Measurements from ENCODE around the gene SPIRE2.

- TF ChIP-seq CTCF (IDR thresholded peaks at IDR 0.05) (no peak), POLR2AphosphoS5 (IDR thresholded peaks at IDR 0.05) (no peak), POLR2A (IDR thresholded peaks at IDR 0.05) (no peak), EP300 (IDR thresholded peaks at IDR 0.05) (no peak)
Observed at GRCh38 chr16:89847051-89847939, 19.0 kb downstream of the SPIRE2 start.

Data from sigmoid colon (tissue), 4 donors.